NT2/D1 (cell line): ENCODE measurements around the gene JDP2.

ENCODE experiments used
- SUZ12 ChIP-seq: IDR thresholded peaks from 2 replicates; pipeline ENCODE4 v1.6.1; 2011; ENCODE audit not compliant: insufficient read length, insufficient read depth; ENCODE audit errors: extremely low read depth
- YY1 ChIP-seq: IDR thresholded peaks from 2 replicates; pipeline ENCODE4 v1.6.1; 2011; ENCODE audit not compliant: insufficient read length, insufficient read depth
- ZNF274 ChIP-seq: IDR thresholded peaks from 2 replicates; pipeline ENCODE4 v1.6.1; 2011; ENCODE audit warnings: mild to moderate bottlenecking, low read depth, low read length

DNA sequence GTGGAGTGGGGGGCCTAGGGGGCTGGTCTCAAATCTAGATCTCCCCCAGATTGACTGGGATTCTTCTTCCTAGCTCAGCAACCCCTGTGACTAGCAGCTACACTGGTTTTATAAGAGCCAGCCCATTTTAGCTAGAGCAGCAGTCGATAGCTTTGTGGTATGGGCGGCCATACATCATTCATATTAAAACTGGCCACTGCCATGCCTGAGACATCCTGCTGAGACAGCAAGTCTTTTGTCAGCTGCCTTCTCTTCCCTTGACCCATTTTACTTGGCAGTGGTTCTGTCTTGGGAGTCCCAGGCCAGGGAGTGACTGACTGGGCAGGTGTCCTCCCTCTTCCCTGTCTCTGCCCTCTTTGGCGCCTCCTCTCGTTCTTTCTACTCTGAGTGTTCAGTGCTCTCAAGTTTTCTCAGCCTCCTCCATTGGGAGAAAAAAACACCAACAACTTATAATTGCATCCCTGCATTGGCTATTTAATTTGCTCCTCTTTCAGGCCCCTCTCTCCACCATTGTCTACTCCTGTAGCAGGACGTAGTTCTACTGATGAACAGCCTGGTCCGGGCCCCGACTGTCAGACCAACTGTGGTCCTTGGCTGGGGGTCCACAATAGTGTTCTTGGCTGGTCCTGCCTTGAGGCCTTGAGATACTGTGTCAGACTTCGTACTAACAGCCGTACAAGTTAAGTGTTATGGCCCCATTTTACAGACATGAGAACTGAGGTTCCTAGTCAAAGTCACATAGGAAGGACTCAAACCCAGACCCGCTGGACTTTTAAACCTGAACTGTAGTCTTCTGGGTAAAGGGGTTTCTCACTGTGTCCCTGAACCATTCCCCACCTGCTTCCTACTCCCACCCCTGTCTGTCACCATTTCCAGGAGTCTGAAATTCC lies 18.3 kb upstream of the JDP2 start:
- TF ChIP-seq YY1 (no peak), SUZ12 (no peak), ZNF274 (no peak)
